ENCODE results near the gene TUT1.
"Not testable (repeated sequence)": the region's sequence is repeated elsewhere in the genome, so short reads cannot be mapped to it uniquely, and the experiment has no call there.

TUT1 gene

DNA sequence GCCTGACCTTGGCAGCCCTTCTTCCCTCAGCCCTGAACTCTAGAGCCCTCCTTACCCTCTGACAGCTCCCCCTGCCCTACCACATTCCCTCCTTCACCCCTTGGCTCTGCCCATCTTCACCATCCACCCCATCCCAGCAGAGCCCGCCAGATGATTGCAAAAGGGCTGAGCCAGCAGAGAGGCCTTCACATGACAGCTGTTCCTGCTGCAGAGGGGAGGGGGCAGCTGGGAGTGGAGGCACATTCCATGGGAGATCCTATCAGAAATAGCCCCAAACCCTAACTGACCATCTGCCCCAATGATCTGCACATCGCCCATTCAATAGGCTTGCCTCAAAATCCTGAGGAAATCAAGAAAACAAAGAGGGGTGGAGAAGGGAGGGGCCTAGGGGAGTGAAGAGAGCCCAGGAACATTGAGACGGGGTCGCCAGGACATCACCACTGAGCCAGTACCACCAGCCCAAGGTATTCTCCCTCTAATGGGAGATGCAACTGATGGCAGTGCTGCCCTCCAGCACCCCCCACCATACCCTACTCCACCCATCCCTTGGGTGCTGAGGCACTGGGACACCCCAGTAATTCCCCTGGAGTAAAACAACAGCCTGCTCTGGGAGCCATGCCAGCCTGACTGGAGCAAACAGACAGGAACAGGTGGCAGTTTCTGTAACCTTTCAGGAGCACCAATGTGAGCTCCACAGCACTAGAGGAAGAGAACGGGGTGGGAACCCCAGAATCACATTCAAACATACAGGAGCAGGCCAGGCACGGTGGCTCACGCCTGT, 36.7 kb downstream of the TUT1 start:
- DNase-seq, result peak; percentile 80

- DNase-seq, result no peak
Observed at GRCh38 chr11:62553839-62554361, 37.4 kb downstream of the TUT1 start.

DNA sequence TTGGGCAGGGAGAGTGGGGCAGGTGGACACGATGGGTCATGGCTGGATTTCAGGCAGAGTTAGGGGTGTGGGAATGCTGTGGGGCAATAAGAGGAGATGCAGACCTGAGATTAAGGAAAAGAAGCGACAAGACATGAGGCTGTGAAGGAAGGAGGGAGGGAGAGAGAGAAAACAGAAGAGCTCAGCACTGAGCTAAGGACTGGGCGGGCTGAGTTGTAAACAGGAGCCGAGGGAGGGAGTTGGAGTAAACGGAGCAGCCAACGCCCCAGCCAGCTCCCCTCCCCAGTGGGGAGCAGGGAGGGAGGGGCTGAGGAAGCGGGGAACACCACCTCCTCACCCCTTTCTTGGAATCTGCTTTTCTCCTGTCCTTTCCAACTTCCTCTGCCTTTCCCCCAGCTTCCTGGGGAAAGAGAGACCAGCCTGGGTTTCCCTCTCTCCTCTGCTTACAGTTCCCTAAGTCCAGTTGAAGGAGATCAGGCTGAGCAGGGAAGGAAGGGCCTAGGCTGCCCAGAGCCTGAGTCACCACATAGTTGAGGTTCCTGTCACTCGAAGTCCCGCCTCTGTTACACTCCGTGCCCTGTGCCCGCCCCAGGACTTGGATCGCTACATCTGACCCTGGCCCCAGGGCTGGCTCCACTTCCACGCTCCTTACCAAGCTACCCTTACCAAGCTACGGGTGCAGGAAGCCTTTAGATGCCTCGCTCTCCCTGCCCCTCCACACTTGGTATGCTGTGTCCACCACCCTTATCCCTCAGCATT, 38.1 kb downstream of the TUT1 start:
- DNase-seq, result peak; percentile 96

DNA sequence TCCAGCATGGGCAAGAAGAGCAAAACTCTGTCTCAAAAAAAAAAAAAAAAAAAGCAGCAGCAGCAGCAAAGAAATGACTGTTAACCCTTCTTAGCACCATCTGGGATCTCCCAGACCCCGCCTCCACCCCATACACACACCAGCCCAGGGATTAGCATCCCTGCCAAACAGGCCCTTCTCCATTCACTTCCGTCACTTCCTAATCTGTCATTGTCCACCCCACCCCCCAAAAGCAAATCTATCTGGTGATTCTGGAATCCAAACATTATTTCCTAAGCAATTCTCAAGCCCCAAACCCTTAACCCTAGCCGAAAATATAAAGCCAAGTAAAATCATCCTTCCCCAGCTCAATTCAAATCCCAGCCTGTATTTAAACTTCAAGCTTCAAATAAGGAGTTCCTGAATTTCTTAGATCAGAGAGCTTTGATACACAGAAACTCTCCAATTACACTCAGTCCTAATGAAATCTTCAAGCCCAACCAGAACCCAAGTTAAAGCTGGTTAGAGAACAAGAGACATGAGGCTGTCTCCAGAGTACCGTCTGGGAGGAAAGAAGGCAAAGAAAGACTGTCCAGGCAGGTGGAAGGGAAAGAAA, 38.7 kb downstream of the TUT1 start:
- peak; percentile 47 for DNase-seq

DNA sequence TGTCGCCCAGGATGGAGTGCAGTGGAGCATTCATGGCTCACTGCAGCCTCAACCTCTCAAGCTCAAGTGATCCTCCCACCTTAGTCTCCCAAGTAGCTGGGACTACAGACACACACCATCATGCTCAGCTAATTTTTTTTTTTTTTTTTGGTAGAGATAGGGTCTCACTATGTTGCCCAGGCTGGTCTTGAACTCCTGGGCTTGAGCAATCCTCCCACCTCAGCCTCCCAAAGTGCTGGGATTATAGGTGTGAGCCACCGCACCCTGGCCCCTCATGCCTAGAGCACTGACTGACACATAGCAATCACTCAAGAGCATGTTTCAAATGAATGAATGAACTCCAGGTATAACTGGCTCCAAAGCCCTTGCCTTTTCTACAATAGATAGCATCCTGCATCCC, 40.8 kb downstream of the TUT1 start:
- DNase-seq, result not testable (repeated sequence)

DNA sequence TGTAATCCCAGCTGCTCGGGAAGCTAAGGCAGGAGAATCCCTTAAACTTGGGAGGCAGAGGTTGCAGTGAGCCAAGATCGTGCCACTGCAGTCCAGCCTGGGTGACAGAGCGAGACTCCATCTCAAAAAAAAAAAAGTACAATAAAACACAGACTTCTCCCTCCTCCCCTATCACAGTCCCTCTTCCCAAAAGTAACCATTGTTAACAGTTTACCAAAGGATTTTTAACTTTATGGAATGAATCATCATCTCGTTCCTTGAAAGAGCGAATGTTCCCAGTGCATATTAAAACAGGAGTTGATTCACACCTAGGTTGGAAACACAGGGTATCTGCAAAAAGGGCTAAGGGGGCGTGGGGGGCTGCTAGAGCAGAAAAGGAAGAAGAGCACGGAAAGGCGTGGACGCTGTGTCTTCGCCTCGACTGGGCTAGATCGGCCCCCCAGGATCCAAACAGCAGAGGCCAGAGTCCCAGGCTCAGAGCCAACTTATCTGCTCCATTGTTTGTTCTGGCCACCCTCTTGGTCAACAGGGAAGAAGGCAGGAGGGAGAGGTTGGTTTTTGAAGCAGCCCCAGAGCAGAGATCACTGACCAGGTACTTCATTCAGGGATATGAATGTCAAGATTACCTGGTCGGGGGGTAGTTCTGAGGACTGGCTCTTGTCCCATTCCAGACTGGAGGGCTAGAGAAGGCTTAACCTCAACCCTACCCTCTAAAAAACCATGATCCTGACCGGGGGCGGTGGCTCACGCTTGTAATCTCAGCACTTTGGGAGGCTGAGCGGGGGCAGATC, 42.6 kb downstream of the TUT1 start:
- DNase-seq, result no peak

DNA sequence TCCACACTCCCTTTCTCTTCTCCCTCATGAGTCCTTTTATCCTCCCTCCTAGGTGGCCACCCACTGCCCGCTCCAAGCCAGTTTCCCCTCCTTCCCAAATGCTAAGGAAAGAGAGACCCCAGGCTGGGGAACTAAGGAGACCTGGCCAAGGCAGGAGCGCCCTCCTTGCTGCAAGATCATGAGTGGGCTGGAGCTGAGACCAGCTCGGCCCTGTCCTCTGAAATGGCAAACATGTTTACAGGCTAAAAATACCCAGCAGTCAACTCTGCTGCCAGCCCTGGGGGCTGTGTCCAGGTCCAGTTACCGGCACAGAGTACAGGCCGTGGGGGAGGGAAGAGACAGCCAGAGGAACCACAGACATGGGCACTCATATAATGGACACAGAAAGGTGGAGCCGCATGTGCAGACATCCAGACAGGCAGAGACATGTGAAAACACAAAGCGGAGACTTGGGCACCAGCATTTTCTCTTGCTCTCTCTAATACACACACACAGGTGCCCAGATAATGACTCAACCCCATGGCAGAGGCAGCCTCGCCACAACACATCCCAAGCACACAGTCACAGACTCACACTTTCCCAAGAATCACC, 43.5 kb downstream of the TUT1 start:
- peak; percentile 42 for DNase-seq

DNA sequence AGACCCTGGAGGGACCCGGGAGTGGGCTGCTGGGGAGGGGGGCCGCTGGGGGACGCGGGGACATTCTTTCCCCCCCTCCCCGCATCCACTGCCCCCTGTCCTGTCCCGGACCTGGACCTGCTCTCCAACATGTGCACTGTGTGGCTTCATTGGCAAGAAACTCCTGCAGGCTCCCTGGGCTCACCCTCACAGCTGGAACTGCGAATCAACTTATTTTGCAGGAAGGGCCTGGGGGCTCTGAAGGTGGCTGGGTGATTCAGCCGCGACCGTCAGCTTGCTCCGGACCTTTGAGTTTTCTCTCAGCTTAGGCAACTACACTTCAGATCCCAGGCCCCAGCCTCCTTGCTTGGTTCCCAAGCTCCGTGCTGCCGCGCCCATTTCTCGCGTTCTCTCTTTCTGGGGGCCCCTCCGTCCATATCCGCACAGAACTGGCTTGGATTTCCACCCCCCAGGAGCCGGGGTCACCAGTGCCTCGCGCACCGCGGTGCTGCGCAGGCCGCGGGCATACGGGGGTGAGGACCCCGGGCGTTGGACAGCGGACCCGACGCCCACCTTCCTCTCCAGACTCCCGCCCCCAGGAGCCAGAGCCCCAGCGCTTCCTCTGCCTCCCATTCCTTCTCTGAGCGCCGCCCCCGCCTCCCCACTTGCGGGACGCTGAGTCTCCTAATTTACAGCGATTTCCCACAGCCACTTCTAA, 44.2 kb downstream of the TUT1 start:
- DNase-seq, result peak; percentile 56

GRCh38 chr11:62546244-62546928, 44.9 kb downstream of the TUT1 start, which contains the start of gene AHNAK:
Gene AHNAK (minus strand): TSS chr11:62546806. CDS start chr11:62536098, 10,708 bp downstream.
- DNase-seq, result peak; percentile 87

GRCh38 chr11:62545437-62546243, 45.7 kb downstream of the TUT1 start:
- peak; percentile 93 for DNase-seq

- peak; percentile 60 for DNase-seq
Observed at GRCh38 chr11:62544581-62545436, 46.5 kb downstream of the TUT1 start.

- peak; percentile 49 for DNase-seq
Observed at GRCh38 chr11:62543680-62544444, 47.5 kb downstream of the TUT1 start.

GRCh38 chr11:62542750-62543567, 48.4 kb downstream of the TUT1 start:
- DNase-seq, result peak; percentile 92

DNA sequence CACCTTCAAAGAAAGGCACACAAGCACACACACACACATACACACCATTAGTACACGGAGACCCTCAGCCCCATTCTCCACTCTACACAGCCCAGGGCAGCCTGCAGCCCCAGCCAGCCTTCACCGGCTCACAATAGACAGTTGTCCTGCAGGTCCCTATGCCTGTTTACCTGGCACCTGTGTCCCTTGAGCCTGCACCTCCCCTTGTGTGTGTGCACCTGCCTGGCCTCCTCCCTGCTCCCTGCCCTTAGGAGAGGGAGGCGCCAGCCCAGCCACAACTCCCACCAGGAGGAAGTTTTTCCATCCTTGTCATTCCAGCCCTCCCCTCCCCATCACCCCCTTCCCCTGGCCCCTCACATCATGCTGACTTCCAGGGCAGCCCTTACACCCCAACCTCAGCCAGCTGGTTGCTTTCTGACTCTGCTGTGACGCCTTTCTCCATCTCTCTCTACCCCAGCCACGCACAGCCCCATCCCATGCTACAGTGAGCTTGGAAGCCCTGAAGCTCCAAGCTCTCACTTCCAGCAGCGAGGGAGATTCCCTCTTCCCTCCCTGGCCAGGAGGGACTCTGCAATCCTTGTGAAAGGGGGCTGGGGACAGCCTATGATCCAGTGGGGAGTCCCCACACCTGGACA, 49.1 kb downstream of the TUT1 start:
- peak; percentile 47 for DNase-seq

DNA sequence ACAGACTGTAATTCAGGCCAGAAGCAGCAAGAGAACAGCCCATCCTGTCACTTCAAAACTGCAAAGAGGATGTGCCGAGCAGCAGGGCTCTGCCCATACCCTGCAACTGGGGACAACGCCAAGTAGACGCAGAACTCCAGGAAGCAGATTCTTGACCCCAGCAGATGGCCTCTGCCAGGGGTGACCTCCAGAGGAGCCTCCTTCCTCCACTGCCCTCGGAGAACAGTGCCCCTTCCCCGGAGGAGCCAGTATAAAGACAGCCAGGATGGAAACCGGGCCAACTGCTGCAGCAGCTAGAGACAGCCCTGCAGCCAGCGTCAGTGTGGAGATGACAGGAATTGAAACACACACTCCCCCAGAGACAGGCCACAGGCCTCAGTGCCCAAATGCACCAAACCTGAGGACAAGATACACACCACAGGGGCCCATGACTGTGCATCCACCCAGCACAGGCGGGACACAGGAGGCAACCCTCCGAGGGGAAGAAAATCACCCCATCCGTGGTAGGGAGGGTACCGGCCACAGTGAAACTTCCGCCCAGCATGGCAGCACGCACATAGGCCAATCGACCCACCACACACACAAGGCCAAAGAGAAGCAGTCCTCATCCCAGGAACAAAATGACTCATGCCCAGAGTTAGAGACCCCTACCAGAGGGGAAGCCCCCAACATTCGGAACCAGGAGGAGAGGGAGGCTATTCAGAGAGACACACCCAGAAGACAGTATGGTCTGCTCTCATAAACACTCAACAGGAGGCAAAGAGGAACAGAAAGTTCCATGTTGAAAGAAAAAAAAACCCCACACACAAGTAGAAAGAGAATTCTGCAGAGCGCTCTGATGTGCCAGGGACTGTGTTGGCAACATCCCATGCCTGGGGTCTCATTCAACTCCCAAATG, 50.3 kb downstream of the TUT1 start:
- peak; percentile 86 for DNase-seq

All from RPMI8226 (cell line).